ENCODE measurements around the gene PDLIM1. TPM values are rescaled to one million over a fixed set of nuclear protein-coding genes. Genes with fewer than 3 reads are reported as not detected.
"Not testable (repeated sequence)": the region's sequence is repeated elsewhere in the genome, so short reads cannot be mapped to it uniquely, and the experiment has no call there.

Gene PDLIM1
- polyA plus RNA-seq, 6 donors from 2014 or later = 348 to 523 (median 419) TPM

DNA sequence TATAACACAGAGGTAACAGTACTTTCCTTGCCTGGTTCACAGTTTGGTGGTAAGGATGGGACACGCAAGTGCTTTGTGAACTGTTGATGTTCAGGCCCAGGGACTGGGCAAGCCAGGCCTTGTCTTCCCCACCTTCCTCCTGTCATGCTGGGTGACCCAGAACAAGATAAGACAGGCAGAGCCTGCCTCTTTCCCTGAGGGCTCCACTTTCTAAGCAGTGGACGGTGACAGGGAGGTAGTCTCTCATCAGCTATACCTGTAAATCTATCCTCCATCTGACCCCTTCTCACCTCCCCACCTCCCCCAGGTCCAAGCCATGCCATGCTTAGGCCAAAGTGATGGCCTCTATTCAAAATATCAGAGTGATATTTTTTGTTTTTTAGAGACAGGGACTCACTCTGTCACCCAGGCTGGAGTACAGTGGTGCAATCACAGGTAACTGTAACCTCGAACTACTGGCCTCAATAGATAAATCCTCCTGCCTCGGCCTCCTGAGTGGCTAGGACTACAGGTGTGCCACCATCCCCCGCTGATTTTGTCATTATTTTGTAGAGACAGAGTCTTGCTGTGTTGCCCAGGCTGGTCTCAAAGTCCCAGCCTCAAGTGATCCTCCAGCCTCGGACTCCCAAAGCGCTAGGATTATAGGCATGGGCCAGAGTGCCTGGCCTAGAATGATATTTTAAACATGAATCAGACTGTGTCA is 42.8 kb downstream of the PDLIM1 start:
- Mint-ChIP-seq H3K4me1 (peaks cover 25 to 40% (median 36%) of the 10 kb centered on the region in 3 donors), H3K4me3 (no peak overlapping the region), H3K27me3 (no peaks in the 10 kb centered on the region)

DNA sequence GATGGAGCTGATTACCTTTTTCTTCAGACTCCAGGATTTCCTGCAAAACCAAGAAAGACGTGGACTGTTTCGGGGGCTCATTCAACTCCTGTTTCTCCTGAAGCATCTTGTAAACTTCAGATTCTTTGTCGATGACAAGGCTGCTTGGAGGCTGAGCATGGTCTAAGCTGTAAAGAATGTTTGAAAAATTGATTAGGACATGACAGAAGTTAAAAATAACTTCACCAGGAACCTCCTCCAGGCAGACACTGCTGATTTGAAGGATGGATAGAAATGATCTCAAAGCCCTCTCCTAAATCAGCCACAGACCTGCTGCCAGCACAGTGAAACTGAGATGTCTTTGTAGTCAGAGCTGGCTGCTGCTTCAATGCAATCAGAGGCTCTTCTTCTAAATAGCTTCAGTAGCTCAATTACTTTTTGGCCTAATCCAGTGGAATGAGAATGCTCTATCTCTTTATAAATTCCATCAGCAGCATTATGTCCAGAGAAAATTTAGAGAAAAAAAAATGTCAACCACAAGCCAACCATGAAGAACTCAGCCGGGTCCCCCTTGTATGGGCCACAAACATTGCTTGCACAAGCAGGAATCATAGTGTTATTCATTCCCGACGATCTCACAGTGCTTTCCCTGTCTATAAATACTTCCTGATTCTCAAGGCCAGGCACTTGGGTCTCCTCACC is 43.5 kb downstream of the PDLIM1 start:
- Mint-ChIP-seq H3K36me3 (peaks cover 7 to 25% of the 10 kb centered on the region in 2 donors), H3K9me3 (no peaks in the 10 kb centered on the region), H3K4me3 (no peak overlapping the region), H3K27me3 (no peaks in the 10 kb centered on the region), H3K27ac (peak overlapping the region in 5 of 6 donors; percentile 58 to 88 (median 83)), H3K4me1 (peaks cover 18 to 33% (median 29%) of the 10 kb centered on the region in 3 donors)
- ATAC-seq (ENCODE audit: low read depth in 2 of 2) = no peak
- DNase-seq = no peak

More for the DNA sequence above, 42.8 kb downstream of the PDLIM1 start:
- peak overlapping the region; percentile 17 to 92 (median 70) for H3K27ac Mint-ChIP-seq
- ATAC-seq (ENCODE audit: low read depth in 2 of 2) = no peak
- peaks cover 7 to 31% of the 10 kb centered on the region in 2 donors for H3K36me3 Mint-ChIP-seq
- H3K9me3 Mint-ChIP-seq = no peaks in the 10 kb centered on the region
- no peak for DNase-seq

- peak overlapping the region in 4 of 6 donors; percentile 71 to 88 (median 84) for H3K27ac Mint-ChIP-seq
- no peak overlapping the region for H3K4me3 Mint-ChIP-seq
- peaks cover 11 to 28% (median 27%) of the 10 kb centered on the region in 3 donors for H3K4me1 Mint-ChIP-seq
- H3K27me3 Mint-ChIP-seq = no peaks in the 10 kb centered on the region
- no peaks in the 10 kb centered on the region for H3K9me3 Mint-ChIP-seq
- ATAC-seq (ENCODE audit: low read depth in 2 of 2) (peak; percentile 82 to 89), DNase-seq (peak; percentile 69)
- H3K36me3 Mint-ChIP-seq = peaks cover 7 to 17% of the 10 kb centered on the region in 2 donors
Measured at GRCh38 chr10:95246582-95247051, 44.2 kb downstream of the PDLIM1 start.

- ATAC-seq (ENCODE audit: low read depth in 2 of 2) (no peak), DNase-seq (no peak)
- Mint-ChIP-seq H3K9me3 (no peaks in the 10 kb centered on the region), H3K4me1 (peaks cover 11 to 28% (median 27%) of the 10 kb centered on the region in 3 donors), H3K27me3 (no peaks in the 10 kb centered on the region), H3K27ac (peak overlapping the region in 1 of 6 donors; percentile 87), H3K4me3 (no peak overlapping the region), H3K36me3 (peaks cover 7 to 16% of the 10 kb centered on the region in 2 donors)
Measured at GRCh38 chr10:95245425-95246055, 45.3 kb downstream of the PDLIM1 start.

DNA sequence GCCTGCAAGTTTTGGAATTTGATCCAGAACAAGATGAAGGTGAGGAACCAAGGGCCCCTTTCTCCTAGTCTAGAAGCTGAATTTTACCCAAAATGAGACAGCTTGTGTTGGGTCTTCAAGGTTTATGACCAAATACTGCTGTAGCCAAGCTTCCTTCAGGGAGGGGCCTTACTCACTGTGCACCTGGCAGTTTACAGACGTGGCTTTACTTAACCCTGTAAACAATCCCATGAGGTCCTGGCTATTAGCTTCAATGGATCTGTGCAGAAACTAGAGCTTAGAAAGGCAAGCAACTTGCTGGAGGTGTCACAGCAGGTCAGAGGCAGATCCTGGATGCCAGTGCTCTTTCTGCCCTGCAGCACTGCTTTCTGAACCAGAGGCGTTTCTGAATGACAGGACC is 46.7 kb downstream of the PDLIM1 start:
- Mint-ChIP-seq H3K4me3 (no peak overlapping the region), H3K9me3 (peaks cover 0 to 3% (median 0%) of the 10 kb centered on the region in 7 donors), H3K36me3 (peaks cover 17 to 20% of the 10 kb centered on the region in 2 donors), H3K27ac (peak overlapping the region in 1 of 6 donors; percentile 7), H3K27me3 (no peaks in the 10 kb centered on the region), H3K4me1 (peaks cover 11 to 24% (median 22%) of the 10 kb centered on the region in 3 donors)
- DNase-seq = no peak
- ATAC-seq (ENCODE audit: low read depth in 2 of 2) = no peak

- H3K4me1 Mint-ChIP-seq = peaks cover 11 to 21% (median 17%) of the 10 kb centered on the region in 3 donors
- H3K27ac Mint-ChIP-seq = peak overlapping the region in 3 of 6 donors; percentile 52 to 82 (median 77)
- peaks cover 13 to 22% of the 10 kb centered on the region in 2 donors for H3K36me3 Mint-ChIP-seq
- peaks cover 0 to 3% (median 0%) of the 10 kb centered on the region in 7 donors for H3K9me3 Mint-ChIP-seq
- no peak overlapping the region for H3K4me3 Mint-ChIP-seq
- ATAC-seq (ENCODE audit: low read depth in 2 of 2) (no peak), DNase-seq (no peak)
- H3K27me3 Mint-ChIP-seq = no peaks in the 10 kb centered on the region
Measured at GRCh38 chr10:95243318-95243617, 47.5 kb downstream of the PDLIM1 start.

- H3K27ac Mint-ChIP-seq = peak overlapping the region in 3 of 6 donors; percentile 61 to 82 (median 77)
- H3K27me3 Mint-ChIP-seq = no peaks in the 10 kb centered on the region
- peaks cover 11 to 19% (median 13%) of the 10 kb centered on the region in 3 donors for H3K4me1 Mint-ChIP-seq
- no peak for DNase-seq
- peaks cover 14 to 22% of the 10 kb centered on the region in 2 donors for H3K36me3 Mint-ChIP-seq
- H3K4me3 Mint-ChIP-seq = no peak overlapping the region
- peaks cover 0 to 3% (median 0%) of the 10 kb centered on the region in 7 donors for H3K9me3 Mint-ChIP-seq
- no peak for ATAC-seq (ENCODE audit: low read depth in 2 of 2)
Measured at GRCh38 chr10:95242581-95243317, 48.1 kb downstream of the PDLIM1 start.

GRCh38 chr10:95241533-95241932 is 49.3 kb downstream of the PDLIM1 start:
- H3K4me3 Mint-ChIP-seq = no peak overlapping the region
- peaks cover 0 to 3% (median 0%) of the 10 kb centered on the region in 7 donors for H3K9me3 Mint-ChIP-seq
- no peak for ATAC-seq (ENCODE audit: low read depth in 2 of 2)
- no peak for DNase-seq
- peaks cover 8 to 15% (median 10%) of the 10 kb centered on the region in 3 donors for H3K4me1 Mint-ChIP-seq
- H3K27me3 Mint-ChIP-seq = no peaks in the 10 kb centered on the region
- peaks cover 21 to 28% of the 10 kb centered on the region in 2 donors for H3K36me3 Mint-ChIP-seq
- H3K27ac Mint-ChIP-seq = peak overlapping the region in 2 of 6 donors; percentile 37 to 73

DNA sequence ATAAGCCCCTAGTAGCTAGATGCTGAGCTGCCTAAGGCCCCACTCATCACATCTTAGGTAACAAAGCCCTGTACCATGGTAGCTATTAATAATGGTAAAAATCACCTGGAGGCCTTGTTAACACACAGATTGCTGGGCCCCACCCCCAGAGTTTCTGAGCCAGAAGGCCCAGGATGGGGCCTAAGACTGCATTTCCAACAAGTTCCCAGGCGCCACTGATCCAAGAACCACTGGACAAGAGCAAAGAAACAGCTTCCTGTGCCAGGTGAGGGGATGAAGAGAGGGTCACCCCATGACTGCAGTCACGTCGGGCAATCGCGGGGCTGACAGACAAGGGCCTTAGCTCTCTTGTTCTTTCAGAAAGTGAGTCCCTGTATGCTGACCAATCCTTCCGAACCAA is 50.0 kb downstream of the PDLIM1 start:
- peaks cover 21 to 31% of the 10 kb centered on the region in 2 donors for H3K36me3 Mint-ChIP-seq
- peaks cover 12 to 19% (median 13%) of the 10 kb centered on the region in 3 donors for H3K4me1 Mint-ChIP-seq
- H3K4me3 Mint-ChIP-seq = no peak overlapping the region
- H3K9me3 Mint-ChIP-seq = peaks cover 0 to 3% (median 0%) of the 10 kb centered on the region in 7 donors
- DNase-seq (no peak), ATAC-seq (ENCODE audit: low read depth in 2 of 2) (no peak)
- H3K27ac Mint-ChIP-seq = no peak overlapping the region
- no peaks in the 10 kb centered on the region for H3K27me3 Mint-ChIP-seq

- ATAC-seq (ENCODE audit: low read depth in 2 of 2); H3K9me3 Mint-ChIP-seq; H3K4me3 Mint-ChIP-seq; DNase-seq; H3K27me3 Mint-ChIP-seq: not testable (repeated sequence)
- Mint-ChIP-seq H3K4me1 (peaks cover 16 to 25% (median 18%) of the 10 kb centered on the region in 3 donors), H3K36me3 (peaks cover 21 to 33% of the 10 kb centered on the region in 2 donors), H3K27ac (peak overlapping the region in 1 of 6 donors; percentile 86)
Measured at GRCh38 chr10:95240096-95240495, 50.7 kb downstream of the PDLIM1 start.

GRCh38 chr10:95237376-95238170 is 53.2 kb downstream of the PDLIM1 start:
- Mint-ChIP-seq H3K9me3 (peaks cover 0 to 3% (median 0%) of the 10 kb centered on the region in 7 donors), H3K4me3 (no peak overlapping the region), H3K36me3 (peaks cover 22 to 38% of the 10 kb centered on the region in 2 donors), H3K4me1 (peaks cover 14 to 24% (median 21%) of the 10 kb centered on the region in 3 donors), H3K27me3 (no peaks in the 10 kb centered on the region), H3K27ac (peak overlapping the region in 4 of 6 donors; percentile 4 to 84 (median 44))
- DNase-seq (no peak), ATAC-seq (ENCODE audit: low read depth in 2 of 2) (no peak)

Measured in naive B cell (primary cell).